ENCODE results near the gene FNBP1L. TPM values are rescaled to one million over a fixed set of nuclear protein-coding genes. Genes with fewer than 3 reads are reported as not detected.

FNBP1L gene
- total and polyA plus RNA-seq, 2 of the 8 experiments (the other 6 are each of a cell fraction or from before 2014, with no cell fraction given) = 48.9 to 95.9 TPM

- no peak overlapping the region for H3K4ac ChIP-seq (replicated peaks; ENCODE audit: insufficient read length, low read depth, low read length)
- H3K9ac ChIP-seq (replicated peaks in 1 of 4; ENCODE audit: extremely low read depth in 1 of 4, low read depth in 3 of 4, low read length in 3 of 4) = no peak overlapping the region
- H3K27ac ChIP-seq (ENCODE audit: low read depth, low read length) = no peak overlapping the region
- CTCF ChIA-PET (ENCODE audit: partially characterized antibody) = interaction anchor here (0.6 to 1.9 kb wide), 17 partner anchors 9 to 415 kb away, joined by 3 to 7 read pairs (median 4); no protein-coding TSS in a partner anchor
- no peak overlapping the region for H3K4me2 ChIP-seq (ENCODE audit: insufficient read depth in 1 of 2, low read depth in 2 of 2, low read length in 2 of 2)
- no peaks in the 10 kb centered on the region for H3K79me1 ChIP-seq (ENCODE audit: low read depth, low read length)
- no peak overlapping the region for H3K18ac ChIP-seq (ENCODE audit: extremely low read depth, low read length)
- DNase-seq (ENCODE audit: low read depth in 1 of 2, low spot score in 2 of 2) (no peak), FAIRE-seq (no peak)
- H2AFZ ChIP-seq (ENCODE audit: low read length) = no peak overlapping the region
- H4K91ac ChIP-seq (replicated peaks; ENCODE audit: insufficient read length, low read length) = no peak overlapping the region
- no peaks in the 10 kb centered on the region for H3K27me3 ChIP-seq (replicated peaks in 1 of 4; ENCODE audit: control insufficient read depth in 3 of 4, extremely low read depth in 1 of 4, insufficient read depth in 3 of 4, low read length in 3 of 4)
- no peak overlapping the region for H2BK15ac ChIP-seq (ENCODE audit: low read length)
- no peak overlapping the region for H2BK20ac ChIP-seq (ENCODE audit: low read length)
- H2AK5ac ChIP-seq (ENCODE audit: low read depth, low read length) = no peak overlapping the region
- no peak overlapping the region for H3K23ac ChIP-seq (ENCODE audit: insufficient read length)
- 100% methylated on average over 1 of the region's 1 CpG; no CpG with 5 or more reads in 1 of the 2 experiments for WGBS, 2 experiments (ENCODE audit: extremely low coverage in 1 of 2, insufficient coverage in 1 of 2, insufficient read length in 1 of 2, insufficient replicate concordance in 2 of 2, low coverage in 1 of 2, low lambda C conversion rate in 2 of 2, missing lambda C conversion rate in 1 of 2)
- H3K56ac ChIP-seq (replicated peaks; ENCODE audit: insufficient read length, low read depth, low read length) = no peak overlapping the region
- no peak overlapping the region for H3K4me3 ChIP-seq (ENCODE audit: extremely low read depth in 1 of 4, insufficient read depth in 2 of 4, low read depth in 3 of 4, low read length in 4 of 4)
- POLR2A ChIA-PET (ENCODE audit: partially characterized antibody) = no interaction called here
- no peak overlapping the region for H2BK120ac ChIP-seq (replicated peaks; ENCODE audit: low read depth, low read length)
- H3K79me2 ChIP-seq (ENCODE audit: control insufficient read depth in 1 of 2, insufficient read depth in 2 of 2, low read length in 2 of 2) = no peaks in the 10 kb centered on the region
- H2BK5ac ChIP-seq (ENCODE audit: low read depth, low read length) = no peak overlapping the region
- H4K8ac ChIP-seq (ENCODE audit: extremely low read depth, insufficient read depth, low read length) = no peak overlapping the region
- H3K4me1 ChIP-seq (replicated peaks in 1 of 4; ENCODE audit: control insufficient read depth in 3 of 4, insufficient read depth in 4 of 4, low read length in 3 of 4) = no peaks in the 10 kb centered on the region
- no peak overlapping the region for H4K5ac ChIP-seq (ENCODE audit: insufficient read length, low read depth, low read length)
- no peaks in the 10 kb centered on the region; a peak in 1 of 8 replicates for H3K36me3 ChIP-seq (ENCODE audit: control insufficient read depth in 2 of 4, insufficient read depth in 4 of 4, low read length in 3 of 4)
- no peaks in the 10 kb centered on the region for H3K23me2 ChIP-seq (ENCODE audit: low read depth, low read length)
- no peak overlapping the region for H3K14ac ChIP-seq (ENCODE audit: insufficient read length)
- no peak for TF ChIP-seq RXRA (IDR thresholded peaks at IDR 0.05; ENCODE audit: insufficient read depth, low read depth, low read length)
- TF ChIP-seq HDAC2 (IDR thresholded peaks at IDR 0.05; ENCODE audit: borderline replicate concordance in 1 of 2, low read depth in 2 of 2, low read length in 2 of 2) = no peak
- no peak for TF ChIP-seq FOSL1 (IDR thresholded peaks at IDR 0.05; ENCODE audit: insufficient read depth, low read depth, low read length)
- no peaks in the 10 kb centered on the region for H4K20me1 ChIP-seq (replicated peaks in 1 of 2; ENCODE audit: control insufficient read depth in 1 of 2, insufficient read depth in 2 of 2, low read length in 2 of 2)
- H2BK12ac ChIP-seq (ENCODE audit: low read depth, low read length) = no peak overlapping the region
- peaks cover 15 to 20% of the 10 kb centered on the region in 2 experiments; a peak in 3 of 4 replicates for H3K9me3 ChIP-seq (ENCODE audit: insufficient read depth in 2 of 2, low read depth in 1 of 2, low read length in 1 of 2)
These were observed 11.4 kb upstream of the FNBP1L start for GRCh38 chr1:93436496-93436895.

Measured in H1 (cell line).